ENCODE data around the gene METTL13.

DNA sequence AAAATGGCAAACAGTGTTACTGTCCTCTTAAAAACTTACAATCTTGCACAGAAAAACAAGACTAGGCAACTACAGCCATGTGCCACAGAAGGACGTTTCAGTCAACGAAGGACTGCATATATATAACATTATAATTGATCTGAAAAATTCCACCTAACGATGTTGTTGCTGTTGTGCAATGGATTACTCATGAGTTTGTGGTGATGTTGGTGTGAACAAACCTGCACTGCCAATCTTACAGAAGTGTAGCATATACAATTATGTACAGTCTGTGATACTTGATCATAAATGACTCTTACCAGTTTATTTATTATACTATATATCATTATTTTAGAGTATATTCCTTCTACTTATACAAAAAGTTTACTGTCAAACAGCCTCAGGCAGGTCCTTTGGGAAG, 32.8 kb upstream of the METTL13 start:
- TF ChIP-seq CTCF (IDR thresholded peaks at IDR 0.05; ENCODE audit: poor library complexity, severe bottlenecking) (no peak), POLR2AphosphoS5 (IDR thresholded peaks at IDR 0.05) (no peak)

All from neural cell (in vitro differentiated cells).